Measurements from ENCODE around the gene STARD3NL.

STARD3NL gene

GRCh38 chr7:38160003-38160571 lies 18.0 kb upstream of the STARD3NL start:
- Histone ChIP-seq H3K9me3 (ENCODE audit: severe bottlenecking) (no peaks in the 10 kb centered on the region), H3K36me3 (ENCODE audit: low read depth) (no peaks in the 10 kb centered on the region), H3K4me1 (ENCODE audit: insufficient read depth, poor library complexity, severe bottlenecking) (no peaks in the 10 kb centered on the region), H3K27me3 (ENCODE audit: insufficient read depth, poor library complexity, severe bottlenecking) (no peaks in the 10 kb centered on the region), H3K27ac (ENCODE audit: poor library complexity, severe bottlenecking) (no peak overlapping the region), H3K4me3 (ENCODE audit: severe bottlenecking) (no peak overlapping the region)
- ATAC-seq (ENCODE audit: low read depth), result no peak
- no peak for DNase-seq (ENCODE audit: low spot score)
- TF ChIP-seq CTCF (IDR thresholded peaks at IDR 0.05; ENCODE audit: poor library complexity, severe bottlenecking), result no peak

GRCh38 chr7:38162036-38162435 lies 16.0 kb upstream of the STARD3NL start:
- Histone ChIP-seq H3K4me1 (ENCODE audit: insufficient read depth, poor library complexity, severe bottlenecking) (no peaks in the 10 kb centered on the region), H3K27ac (ENCODE audit: poor library complexity, severe bottlenecking) (no peak overlapping the region), H3K36me3 (ENCODE audit: low read depth) (no peaks in the 10 kb centered on the region), H3K4me3 (ENCODE audit: severe bottlenecking) (no peak overlapping the region), H3K9me3 (ENCODE audit: severe bottlenecking) (no peaks in the 10 kb centered on the region), H3K27me3 (ENCODE audit: insufficient read depth, poor library complexity, severe bottlenecking) (peaks cover 7% of the 10 kb centered on the region)
- no peak for TF ChIP-seq CTCF (IDR thresholded peaks at IDR 0.05; ENCODE audit: poor library complexity, severe bottlenecking)
- ATAC-seq (ENCODE audit: low read depth) (no peak), DNase-seq (ENCODE audit: low spot score) (no peak)

- TF ChIP-seq CTCF (IDR thresholded peaks at IDR 0.05; ENCODE audit: poor library complexity, severe bottlenecking), result no peak
- DNase-seq (ENCODE audit: low spot score), result no peak
- no peak overlapping the region for H3K4me3 ChIP-seq (ENCODE audit: severe bottlenecking)
- H3K9me3 ChIP-seq (ENCODE audit: severe bottlenecking), result no peaks in the 10 kb centered on the region
- no peak overlapping the region for H3K27ac ChIP-seq (ENCODE audit: poor library complexity, severe bottlenecking)
- no peaks in the 10 kb centered on the region for H3K4me1 ChIP-seq (ENCODE audit: insufficient read depth, poor library complexity, severe bottlenecking)
- H3K27me3 ChIP-seq (ENCODE audit: insufficient read depth, poor library complexity, severe bottlenecking), result peaks cover 7% of the 10 kb centered on the region
- H3K36me3 ChIP-seq (ENCODE audit: low read depth), result no peaks in the 10 kb centered on the region
- no peak for ATAC-seq (ENCODE audit: low read depth)
Observed at GRCh38 chr7:38163671-38164070, 14.4 kb upstream of the STARD3NL start.

- DNase-seq (ENCODE audit: low spot score) (no peak), ATAC-seq (ENCODE audit: low read depth) (no peak)
- no peak overlapping the region for H3K4me3 ChIP-seq (ENCODE audit: severe bottlenecking)
- no peak for TF ChIP-seq CTCF (IDR thresholded peaks at IDR 0.05; ENCODE audit: poor library complexity, severe bottlenecking)
- H3K4me1 ChIP-seq (ENCODE audit: insufficient read depth, poor library complexity, severe bottlenecking), result no peaks in the 10 kb centered on the region
- no peaks in the 10 kb centered on the region for H3K36me3 ChIP-seq (ENCODE audit: low read depth)
- no peak overlapping the region for H3K27ac ChIP-seq (ENCODE audit: poor library complexity, severe bottlenecking)
- H3K9me3 ChIP-seq (ENCODE audit: severe bottlenecking), result no peaks in the 10 kb centered on the region
- peaks cover 7% of the 10 kb centered on the region for H3K27me3 ChIP-seq (ENCODE audit: insufficient read depth, poor library complexity, severe bottlenecking)
Observed at GRCh38 chr7:38168890-38169570, 9.0 kb upstream of the STARD3NL start.

GRCh38 chr7:38169847-38170246 lies 8.2 kb upstream of the STARD3NL start:
- TF ChIP-seq CTCF (IDR thresholded peaks at IDR 0.05; ENCODE audit: poor library complexity, severe bottlenecking), result no peak
- H3K27ac ChIP-seq (ENCODE audit: poor library complexity, severe bottlenecking), result no peak overlapping the region
- no peaks in the 10 kb centered on the region for H3K36me3 ChIP-seq (ENCODE audit: low read depth)
- DNase-seq (ENCODE audit: low spot score) (no peak), ATAC-seq (ENCODE audit: low read depth) (peak; percentile 76)
- H3K9me3 ChIP-seq (ENCODE audit: severe bottlenecking), result no peaks in the 10 kb centered on the region
- no peaks in the 10 kb centered on the region for H3K4me1 ChIP-seq (ENCODE audit: insufficient read depth, poor library complexity, severe bottlenecking)
- H3K27me3 ChIP-seq (ENCODE audit: insufficient read depth, poor library complexity, severe bottlenecking), result peaks cover 7% of the 10 kb centered on the region
- no peak overlapping the region for H3K4me3 ChIP-seq (ENCODE audit: severe bottlenecking)

Data from RWPE2 (cell line).